ENCODE measurements around the gene CD2.

CD2 gene

GRCh38 chr1:116716391-116716790, 37.8 kb upstream of the CD2 start:
- TF ChIP-seq POLR2AphosphoS5 (IDR thresholded peaks at IDR 0.05; ENCODE audit: low read depth, low read length) (no peak), REST (IDR thresholded peaks at IDR 0.05; ENCODE audit: insufficient read depth in 1 of 2, low read depth in 2 of 2, low read length in 2 of 2) (no peak), FOXP2 (optimal IDR thresholded peaks at IDR 0.05; ENCODE audit: borderline replicate concordance, extremely low read depth, extremely low read length, insufficient read depth) (no peak), SIN3A (IDR thresholded peaks at IDR 0.05; ENCODE audit: borderline replicate concordance, insufficient read depth, low read length) (no peak), TAF1 (IDR thresholded peaks at IDR 0.05; ENCODE audit: borderline replicate concordance, insufficient read depth, low read length) (no peak)

GRCh38 chr1:116717318-116717717, 36.9 kb upstream of the CD2 start:
- TF ChIP-seq SIN3A (IDR thresholded peaks at IDR 0.05; ENCODE audit: borderline replicate concordance, insufficient read depth, low read length) (no peak), TAF1 (IDR thresholded peaks at IDR 0.05; ENCODE audit: borderline replicate concordance, insufficient read depth, low read length) (no peak), POLR2AphosphoS5 (IDR thresholded peaks at IDR 0.05; ENCODE audit: low read depth, low read length) (no peak), REST (IDR thresholded peaks at IDR 0.05; ENCODE audit: insufficient read depth in 1 of 2, low read depth in 2 of 2, low read length in 2 of 2) (no peak), FOXP2 (optimal IDR thresholded peaks at IDR 0.05; ENCODE audit: borderline replicate concordance, extremely low read depth, extremely low read length, insufficient read depth) (no peak)

GRCh38 chr1:116720364-116721038, 33.7 kb upstream of the CD2 start:
- TF ChIP-seq FOXP2 (optimal IDR thresholded peaks at IDR 0.05; ENCODE audit: borderline replicate concordance, extremely low read depth, extremely low read length, insufficient read depth) (no peak), REST (IDR thresholded peaks at IDR 0.05; ENCODE audit: insufficient read depth in 1 of 2, low read depth in 2 of 2, low read length in 2 of 2) (no peak)

GRCh38 chr1:116721039-116721405, 33.2 kb upstream of the CD2 start:
- TF ChIP-seq FOXP2 (optimal IDR thresholded peaks at IDR 0.05; ENCODE audit: borderline replicate concordance, extremely low read depth, extremely low read length, insufficient read depth), result no peak
- no peak for TF ChIP-seq SIN3A (IDR thresholded peaks at IDR 0.05; ENCODE audit: borderline replicate concordance, insufficient read depth, low read length)
- TF ChIP-seq POLR2AphosphoS5 (IDR thresholded peaks at IDR 0.05; ENCODE audit: low read depth, low read length), result no peak
- no peak for TF ChIP-seq TAF1 (IDR thresholded peaks at IDR 0.05; ENCODE audit: borderline replicate concordance, insufficient read depth, low read length)
- TF ChIP-seq REST (IDR thresholded peaks at IDR 0.05; ENCODE audit: insufficient read depth in 1 of 2, low read depth in 2 of 2, low read length in 2 of 2), result no peak
